Progenitor cell of endocrine pancreas (in vitro differentiated cells): ENCODE measurements around the gene ASIC2. TPM values are rescaled to one million over a fixed set of nuclear protein-coding genes. Genes with fewer than 3 reads are reported as not detected.

ENCODE experiments used
- DNase-seq: peaks from one replicate; pipeline ENCODE4 v3.0.0; 2021; ENCODE audit warnings: low spot score; ENCODE audit not compliant: unreplicated experiment
- H3K27ac Mint-ChIP-seq: 2 replicates; pipeline ENCODE4 v1.8.0; 2021; ENCODE audit warnings: mild to moderate bottlenecking, moderate library complexity, mixed read lengths
- H3K27me3 Mint-ChIP-seq: 2 replicates; pipeline ENCODE4 v1.8.0; 2021; ENCODE audit warnings: mixed read lengths
- H3K36me3 Mint-ChIP-seq: 2 replicates; pipeline ENCODE4 v1.8.0; 2022; ENCODE audit warnings: mixed read lengths; ENCODE audit not compliant: insufficient read depth
- H3K4me1 Mint-ChIP-seq: 2 replicates; pipeline ENCODE4 v1.8.0; 2021; ENCODE audit warnings: low read depth, mixed read lengths
- H3K4me3 Mint-ChIP-seq: 2 replicates; pipeline ENCODE4 v1.8.0; 2021; ENCODE audit warnings: low read depth, mild to moderate bottlenecking, moderate library complexity, mixed read lengths
- H3K9me3 Mint-ChIP-seq: 2 replicates; pipeline ENCODE4 v1.8.0; 2021; ENCODE audit warnings: low read depth, mixed read lengths
- CTCF ChIP-seq: fragments of 200-600 bp; sonication (generic); IDR thresholded peaks from one replicate; pipeline ENCODE4 v1.5.0; 2021; ENCODE audit warnings: antibody characterized with exemption, mild to moderate bottlenecking; ENCODE audit not compliant: unreplicated experiment
- total RNA-seq: library from RNA; stranded (reverse); gene quantifications from 2 replicates; pipeline ENCODE4 v1.2.1, GENCODE V29; 2021

Gene ASIC2
- total RNA-seq, 1 donor from 2014 or later = 0.29 TPM

GRCh38 chr17:33085256-33085655, 207.8 kb downstream of the ASIC2 start:
- DNase-seq = no peak
- Mint-ChIP-seq H3K4me1 (peaks cover 10% of the 10 kb centered on the region), H3K27ac (no peak overlapping the region), H3K36me3 (no peaks in the 10 kb centered on the region), H3K9me3 (no peaks in the 10 kb centered on the region), H3K4me3 (no peak overlapping the region), H3K27me3 (peaks cover 33% of the 10 kb centered on the region)
- TF ChIP-seq CTCF = no peak

GRCh38 chr17:33084755-33085154, 208.3 kb downstream of the ASIC2 start:
- H3K4me3 Mint-ChIP-seq = no peak overlapping the region
- TF ChIP-seq CTCF = no peak
- no peaks in the 10 kb centered on the region for H3K9me3 Mint-ChIP-seq
- no peak overlapping the region for H3K27ac Mint-ChIP-seq
- H3K4me1 Mint-ChIP-seq = peaks cover 10% of the 10 kb centered on the region
- peaks cover 33% of the 10 kb centered on the region for H3K27me3 Mint-ChIP-seq
- DNase-seq = no peak
- no peaks in the 10 kb centered on the region for H3K36me3 Mint-ChIP-seq

- Mint-ChIP-seq H3K27ac (no peak overlapping the region), H3K9me3 (no peaks in the 10 kb centered on the region), H3K4me1 (peaks cover 10% of the 10 kb centered on the region), H3K36me3 (no peaks in the 10 kb centered on the region), H3K4me3 (no peak overlapping the region), H3K27me3 (peaks cover 28% of the 10 kb centered on the region)
- TF ChIP-seq CTCF = no peak
- no peak for DNase-seq
Measured at GRCh38 chr17:33082529-33083173, 210.4 kb downstream of the ASIC2 start.

- no peak for DNase-seq
- H3K36me3 Mint-ChIP-seq = no peaks in the 10 kb centered on the region
- no peaks in the 10 kb centered on the region for H3K4me1 Mint-ChIP-seq
- no peak overlapping the region for H3K4me3 Mint-ChIP-seq
- no peak overlapping the region for H3K27ac Mint-ChIP-seq
- no peak for TF ChIP-seq CTCF
- no peaks in the 10 kb centered on the region for H3K9me3 Mint-ChIP-seq
- H3K27me3 Mint-ChIP-seq = peaks cover 41% of the 10 kb centered on the region
Measured at GRCh38 chr17:33080091-33080490, 213.0 kb downstream of the ASIC2 start.

- Mint-ChIP-seq H3K4me1 (no peaks in the 10 kb centered on the region), H3K27me3 (peaks cover 41% of the 10 kb centered on the region), H3K9me3 (no peaks in the 10 kb centered on the region), H3K4me3 (no peak overlapping the region), H3K27ac (no peak overlapping the region), H3K36me3 (no peaks in the 10 kb centered on the region)
- DNase-seq = no peak
- no peak for TF ChIP-seq CTCF
Measured at GRCh38 chr17:33079201-33079600, 213.9 kb downstream of the ASIC2 start.
